Measurements from ENCODE around the gene KIAA2012. TPM values are rescaled to one million over a fixed set of nuclear protein-coding genes. Genes with fewer than 3 reads are reported as not detected.
A peak's percentile ranks its signal among the peaks of the same experiment; 100 is the strongest.

KIAA2012 gene
- total RNA-seq, 1 donor from 2014 or later = not detected

GRCh38 chr2:202079310-202079709, 6.3 kb downstream of the KIAA2012 start:
- Mint-ChIP-seq H3K36me3 (ENCODE audit: insufficient read depth) (no peaks in the 10 kb centered on the region), H3K4me1 (ENCODE audit: low read depth) (peaks cover 5% of the 10 kb centered on the region), H3K27ac (no peak overlapping the region), H3K27me3 (no peaks in the 10 kb centered on the region), H3K9me3 (ENCODE audit: low read depth) (peaks cover 5% of the 10 kb centered on the region), H3K4me3 (ENCODE audit: low read depth) (no peak overlapping the region)
- TF ChIP-seq, protein P1, sequence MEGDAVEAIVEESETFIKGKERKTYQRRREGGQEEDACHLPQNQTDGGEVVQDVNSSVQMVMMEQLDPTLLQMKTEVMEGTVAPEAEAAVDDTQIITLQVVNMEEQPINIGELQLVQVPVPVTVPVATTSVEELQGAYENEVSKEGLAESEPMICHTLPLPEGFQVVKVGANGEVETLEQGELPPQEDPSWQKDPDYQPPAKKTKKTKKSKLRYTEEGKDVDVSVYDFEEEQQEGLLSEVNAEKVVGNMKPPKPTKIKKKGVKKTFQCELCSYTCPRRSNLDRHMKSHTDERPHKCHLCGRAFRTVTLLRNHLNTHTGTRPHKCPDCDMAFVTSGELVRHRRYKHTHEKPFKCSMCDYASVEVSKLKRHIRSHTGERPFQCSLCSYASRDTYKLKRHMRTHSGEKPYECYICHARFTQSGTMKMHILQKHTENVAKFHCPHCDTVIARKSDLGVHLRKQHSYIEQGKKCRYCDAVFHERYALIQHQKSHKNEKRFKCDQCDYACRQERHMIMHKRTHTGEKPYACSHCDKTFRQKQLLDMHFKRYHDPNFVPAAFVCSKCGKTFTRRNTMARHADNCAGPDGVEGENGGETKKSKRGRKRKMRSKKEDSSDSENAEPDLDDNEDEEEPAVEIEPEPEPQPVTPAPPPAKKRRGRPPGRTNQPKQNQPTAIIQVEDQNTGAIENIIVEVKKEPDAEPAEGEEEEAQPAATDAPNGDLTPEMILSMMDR (IDR thresholded peaks at IDR 0.05; ENCODE audit: unreplicated experiment) = no peak
- no peak for DNase-seq (ENCODE audit: low spot score, unreplicated experiment)

DNA sequence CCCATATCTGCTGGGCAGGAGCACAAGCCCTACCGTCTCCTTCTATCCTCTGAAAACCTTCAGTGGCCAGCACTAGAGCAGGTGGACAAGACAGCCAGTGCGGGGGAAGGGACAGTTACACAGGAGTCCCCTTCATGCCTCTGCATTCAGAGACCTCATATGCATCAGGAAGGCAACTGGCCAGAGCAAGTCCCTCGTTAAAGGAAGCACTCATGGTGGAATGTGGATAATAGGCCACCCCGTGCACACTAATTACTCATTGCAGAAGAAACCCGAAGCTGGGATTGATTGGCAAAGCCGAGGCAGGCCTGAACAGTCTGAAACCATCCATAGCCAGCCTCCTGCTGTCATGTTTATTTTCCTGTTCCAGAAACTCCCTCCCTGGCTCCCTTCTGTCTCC, 11.2 kb downstream of the KIAA2012 start:
- Mint-ChIP-seq H3K27me3 (no peaks in the 10 kb centered on the region), H3K4me1 (ENCODE audit: low read depth) (peaks cover 7% of the 10 kb centered on the region), H3K4me3 (ENCODE audit: low read depth) (no peak overlapping the region), H3K36me3 (ENCODE audit: insufficient read depth) (no peaks in the 10 kb centered on the region), H3K27ac (peak overlapping the region; percentile 67), H3K9me3 (ENCODE audit: low read depth) (peaks cover 5% of the 10 kb centered on the region)
- TF ChIP-seq, protein P1 (IDR thresholded peaks at IDR 0.05; ENCODE audit: unreplicated experiment) = no peak
- no peak for DNase-seq (ENCODE audit: low spot score, unreplicated experiment)

DNA sequence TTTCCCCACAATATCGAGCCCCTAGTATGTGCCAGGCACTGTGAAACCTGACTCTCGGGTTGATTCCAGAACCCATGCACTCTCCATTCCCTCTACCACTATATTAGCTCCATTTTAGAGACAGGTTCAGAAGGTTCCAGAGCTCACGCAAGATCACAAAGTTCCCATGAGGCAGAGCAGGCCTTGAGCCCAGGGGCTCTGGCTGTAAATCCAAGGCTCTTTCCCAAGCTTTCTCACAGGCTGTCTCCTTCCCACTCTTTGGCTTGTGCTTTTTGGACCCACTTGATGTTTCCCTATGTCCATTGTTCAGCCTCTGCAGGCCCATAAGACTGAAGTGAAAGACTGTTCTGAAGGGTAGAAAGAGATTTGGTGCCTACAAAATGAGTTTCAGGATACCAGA, 15.7 kb downstream of the KIAA2012 start:
- Mint-ChIP-seq H3K4me1 (ENCODE audit: low read depth) (peaks cover 6% of the 10 kb centered on the region), H3K27ac (no peak overlapping the region), H3K27me3 (no peaks in the 10 kb centered on the region), H3K9me3 (ENCODE audit: low read depth) (no peaks in the 10 kb centered on the region), H3K4me3 (ENCODE audit: low read depth) (no peak overlapping the region), H3K36me3 (ENCODE audit: insufficient read depth) (no peaks in the 10 kb centered on the region)
- TF ChIP-seq, protein P1 (IDR thresholded peaks at IDR 0.05; ENCODE audit: unreplicated experiment) = no peak
- no peak for DNase-seq (ENCODE audit: low spot score, unreplicated experiment)

DNA sequence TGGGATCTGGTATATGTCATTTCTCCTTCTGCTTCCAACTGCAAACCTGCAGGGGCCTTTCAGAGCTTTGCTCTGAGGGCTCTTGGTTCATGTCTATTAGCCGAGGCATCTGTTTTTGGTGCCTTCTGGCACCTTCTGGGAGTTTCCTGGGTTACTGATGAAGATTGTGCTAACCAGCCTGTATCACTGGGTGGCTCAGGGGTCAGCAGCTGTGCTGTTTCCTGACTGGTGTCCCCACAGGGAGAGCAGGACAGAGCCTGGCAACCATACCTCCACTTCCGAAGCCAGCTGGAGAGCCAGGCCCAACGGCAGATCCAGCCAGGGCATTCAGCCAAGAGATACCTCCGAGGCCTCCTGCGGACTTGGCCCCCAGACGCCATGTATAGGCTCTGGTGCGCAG, 17.5 kb downstream of the KIAA2012 start:
- Mint-ChIP-seq H3K4me3 (ENCODE audit: low read depth) (no peak overlapping the region), H3K27me3 (no peaks in the 10 kb centered on the region), H3K9me3 (ENCODE audit: low read depth) (no peaks in the 10 kb centered on the region), H3K27ac (no peak overlapping the region), H3K4me1 (ENCODE audit: low read depth) (no peaks in the 10 kb centered on the region), H3K36me3 (ENCODE audit: insufficient read depth) (no peaks in the 10 kb centered on the region)
- DNase-seq (ENCODE audit: low spot score, unreplicated experiment) = no peak
- TF ChIP-seq, protein P1 (IDR thresholded peaks at IDR 0.05; ENCODE audit: unreplicated experiment) = no peak

DNA sequence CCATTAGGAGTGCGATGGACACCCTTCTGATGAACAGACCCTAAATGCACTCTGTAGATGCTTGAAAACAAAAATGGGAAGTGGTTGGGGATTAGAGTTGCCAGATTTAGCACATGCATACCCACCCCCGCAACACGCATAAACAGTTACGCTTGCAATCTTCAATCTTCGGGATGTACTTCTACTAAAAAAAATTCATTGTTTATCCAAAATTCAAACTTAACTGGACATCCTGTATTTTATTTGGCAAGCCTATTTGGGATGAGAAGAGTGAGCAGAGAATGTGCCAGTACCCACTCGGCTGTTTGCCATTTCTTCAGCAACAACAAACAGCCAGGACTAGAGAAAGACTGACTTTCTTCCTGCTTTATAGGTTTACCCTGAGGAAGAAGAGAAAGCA, 18.4 kb downstream of the KIAA2012 start:
- DNase-seq (ENCODE audit: low spot score, unreplicated experiment) = no peak

More for the DNA sequence above, 18.4 kb downstream of the KIAA2012 start:
- Mint-ChIP-seq H3K36me3 (ENCODE audit: insufficient read depth) (no peaks in the 10 kb centered on the region), H3K4me3 (ENCODE audit: low read depth) (no peak overlapping the region), H3K27me3 (no peaks in the 10 kb centered on the region), H3K4me1 (ENCODE audit: low read depth) (no peaks in the 10 kb centered on the region), H3K9me3 (ENCODE audit: low read depth) (no peaks in the 10 kb centered on the region), H3K27ac (no peak overlapping the region)
- TF ChIP-seq, protein P1 (IDR thresholded peaks at IDR 0.05; ENCODE audit: unreplicated experiment) = no peak
